Gastroesophageal sphincter (tissue), 4 donors: ENCODE measurements around the gene COMMD6. TPM values are rescaled to one million over a fixed set of nuclear protein-coding genes. Genes with fewer than 3 reads are reported as not detected.

Experiments used
- ATAC-seq: fragments of 150-250 bp; one replicate; pipeline ENCODE4 v1.9.1; 2016; ENCODE audit warnings: mild to moderate bottlenecking, moderate library complexity
- H3K27ac ChIP-seq, 4 donors: fragments of 200-600 bp; sonication (generic) in 3 of 4; 1 replicate in 3 of 4; 2 replicates in 1 of 4; pipeline ENCODE4 v1.5.1; 2016 to 2019
- H3K27me3 ChIP-seq: fragments of 200-600 bp; sonication (generic); one replicate; pipeline ENCODE4 v1.5.1; 2019
- H3K36me3 ChIP-seq, 2 donors: fragments of 200-600 bp; sonication (generic); one replicate each; pipeline ENCODE4 v1.5.1; 2019; ENCODE audit warnings: control low read depth in 1 of 2
- H3K4me1 ChIP-seq, 3 donors: fragments of 200-600 bp; sonication (generic); 1 replicate in 2 of 3; 2 replicates in 1 of 3; pipeline ENCODE4 v1.5.1; 2016 to 2019; ENCODE audit warnings: control low read depth in 2 of 3
- H3K4me3 ChIP-seq, 2 donors: fragments of 200-600 bp; sonication (generic); one replicate each; pipeline ENCODE4 v1.5.1; 2019; ENCODE audit warnings: mild to moderate bottlenecking in 1 of 2, moderate library complexity in 1 of 2
- H3K9me3 ChIP-seq, 3 donors: fragments of 200-600 bp; sonication (generic); one replicate each; pipeline ENCODE4 v1.5.1; 2017 to 2019; ENCODE audit warnings: control low read depth in 2 of 3
- EP300 ChIP-seq: sonication (generic); formaldehyde crosslinking; IDR thresholded peaks from one replicate; pipeline ENCODE4 v1.6.1; 2017; ENCODE audit warnings: antibody characterized with exemption, mild to moderate bottlenecking
- POLR2A ChIP-seq, 2 donors: fragments of 450-650 bp; IDR thresholded peaks; one replicate each; pipeline ENCODE4 v1.6.1; 2017; ENCODE audit warnings: antibody characterized with exemption in 2 of 2, mild to moderate bottlenecking in 2 of 2, moderate library complexity in 1 of 2
- POLR2AphosphoS5 ChIP-seq: sonication (generic); formaldehyde crosslinking; IDR thresholded peaks from one replicate; pipeline ENCODE4 v1.6.1; 2017; ENCODE audit warnings: antibody characterized with exemption
- WGBS, 2 donors: methylation state at CpG; one replicate each; pipeline ENCODE4 v1.1.5; 2018; ENCODE audit warnings: low coverage in 1 of 2; 5-methylcytosine and 5-hydroxymethylcytosine counted together
- total RNA-seq, 4 donors: library from RNA; depleted of rRNA; stranded (reverse); fragments of >200 nt; gene quantifications; one replicate each; pipeline ENCODE4 v1.1.0, GENCODE V29; 2016
- TF ChIP-seq, protein P1 (sequence below), 4 experiments: fragments of 200-600 bp in 2 of 4; fragments of 450-650 bp in 2 of 4; sonication (generic) in 1 of 4; IDR thresholded peaks; one replicate each; pipeline ENCODE4 v1.5.1; 2017 to 2019; ENCODE audit warnings: antibody characterized with exemption in 4 of 4, mild to moderate bottlenecking in 2 of 4, moderate library complexity in 2 of 4

The COMMD6 gene
- total RNA-seq: 100 to 1,000 TPM in 2 of 4 donors, 10 to 100 TPM in 2; 61.3 to 138 (median 107) TPM

DNA sequence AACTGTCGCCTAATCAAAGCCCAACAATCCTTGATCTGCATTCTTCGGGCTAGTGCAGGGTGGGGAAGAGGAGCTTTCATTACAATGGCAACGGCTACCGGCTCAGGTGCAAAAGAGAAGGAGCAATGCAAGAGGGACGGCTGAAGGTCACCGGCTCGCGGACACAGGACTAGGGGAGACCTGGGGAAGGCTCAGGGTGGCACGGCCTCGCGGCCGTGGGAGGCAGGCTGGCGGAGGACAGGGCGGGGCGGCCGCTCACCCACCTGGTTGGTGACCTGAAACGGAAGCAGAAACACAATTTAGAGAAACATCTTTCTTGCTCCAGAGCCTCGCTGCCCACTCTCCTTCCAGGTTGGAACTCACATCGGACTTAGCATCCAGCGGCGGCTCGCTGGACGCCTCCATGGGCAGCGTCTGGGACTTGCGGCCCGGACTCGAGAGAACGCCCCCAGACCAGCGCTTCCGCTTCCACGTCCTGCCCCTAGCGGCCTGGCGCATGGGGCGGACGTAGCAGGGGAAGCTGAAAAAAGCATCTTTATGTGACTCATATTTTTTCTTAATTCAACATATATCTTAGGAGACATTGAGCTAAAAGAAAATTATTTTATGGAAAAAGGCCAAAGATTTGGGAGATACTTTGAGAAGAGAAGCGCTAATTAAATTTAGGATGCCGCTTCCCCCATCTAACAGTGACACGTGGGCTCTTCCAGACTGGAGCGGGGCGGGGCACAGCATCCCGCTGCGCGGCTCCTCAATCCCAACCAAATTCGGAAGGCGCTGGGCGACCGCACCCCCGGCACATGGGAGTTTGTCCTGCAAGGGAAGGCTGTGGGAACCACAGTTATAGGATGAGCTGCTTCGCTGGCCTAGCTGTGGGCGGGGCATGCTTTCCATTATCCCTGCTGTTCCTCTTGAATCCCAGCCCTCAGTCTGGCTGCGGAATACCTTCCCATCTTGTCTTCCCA, at the start of gene COMMD6:
Gene COMMD6, minus strand, starts transcription at position 441 of the 965 bp plus-strand sequence. Its CDS starts 36 bp downstream, at position 405.
- peaks cover 0 to 26% of the 10 kb centered on the region in 2 donors for H3K36me3 ChIP-seq
- TF ChIP-seq, protein P1, sequence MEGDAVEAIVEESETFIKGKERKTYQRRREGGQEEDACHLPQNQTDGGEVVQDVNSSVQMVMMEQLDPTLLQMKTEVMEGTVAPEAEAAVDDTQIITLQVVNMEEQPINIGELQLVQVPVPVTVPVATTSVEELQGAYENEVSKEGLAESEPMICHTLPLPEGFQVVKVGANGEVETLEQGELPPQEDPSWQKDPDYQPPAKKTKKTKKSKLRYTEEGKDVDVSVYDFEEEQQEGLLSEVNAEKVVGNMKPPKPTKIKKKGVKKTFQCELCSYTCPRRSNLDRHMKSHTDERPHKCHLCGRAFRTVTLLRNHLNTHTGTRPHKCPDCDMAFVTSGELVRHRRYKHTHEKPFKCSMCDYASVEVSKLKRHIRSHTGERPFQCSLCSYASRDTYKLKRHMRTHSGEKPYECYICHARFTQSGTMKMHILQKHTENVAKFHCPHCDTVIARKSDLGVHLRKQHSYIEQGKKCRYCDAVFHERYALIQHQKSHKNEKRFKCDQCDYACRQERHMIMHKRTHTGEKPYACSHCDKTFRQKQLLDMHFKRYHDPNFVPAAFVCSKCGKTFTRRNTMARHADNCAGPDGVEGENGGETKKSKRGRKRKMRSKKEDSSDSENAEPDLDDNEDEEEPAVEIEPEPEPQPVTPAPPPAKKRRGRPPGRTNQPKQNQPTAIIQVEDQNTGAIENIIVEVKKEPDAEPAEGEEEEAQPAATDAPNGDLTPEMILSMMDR (IDR thresholded peaks at IDR 0.05): peak; percentile 49 to 84 (median 84)
- TF ChIP-seq POLR2AphosphoS5: peak; percentile 65
- TF ChIP-seq EP300: no peak
- peak; percentile 44 to 50 for TF ChIP-seq POLR2A (IDR thresholded peaks at IDR 0.05)
- peak; percentile 97 for ATAC-seq
- H3K4me1 ChIP-seq: peaks cover 6 to 36% (median 11%) of the 10 kb centered on the region in 3 donors
- 0 to 1% methylated on average over 20 to 35 of the region's 51 CpGs for WGBS, 2 donors
- peak within 1 kb of the TSS; percentile 63 to 89 for H3K4me3 ChIP-seq
- peak within 1 kb of the TSS; percentile 64 to 83 (median 82) for H3K27ac ChIP-seq
- no peaks in the 10 kb centered on the region for H3K27me3 ChIP-seq
- no peaks in the 10 kb centered on the region for H3K9me3 ChIP-seq

DNA sequence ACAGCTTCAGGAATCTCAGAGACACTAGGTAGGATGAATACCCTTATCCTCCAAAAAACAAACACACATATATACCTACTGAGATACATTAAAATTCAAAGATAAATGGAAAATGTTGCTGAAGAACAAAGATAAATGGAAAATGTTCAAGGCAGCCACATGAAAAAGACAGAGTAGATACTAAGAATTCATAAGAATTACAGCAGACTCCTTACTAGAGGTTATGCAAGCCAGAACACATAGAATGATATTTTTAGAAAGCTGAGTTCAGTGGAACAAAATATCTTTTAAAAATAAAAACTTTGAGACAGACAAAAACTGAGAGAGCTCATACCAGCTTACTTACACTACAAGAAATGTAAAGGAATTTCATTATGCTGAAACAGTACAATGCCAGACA, 47.5 kb upstream of the COMMD6 start:
- no peak overlapping the region for H3K4me3 ChIP-seq
- no peaks in the 10 kb centered on the region for H3K27me3 ChIP-seq
- ATAC-seq: no peak
- no peak for TF ChIP-seq POLR2A (IDR thresholded peaks at IDR 0.05)
- no peak for TF ChIP-seq EP300
- TF ChIP-seq, protein P1 (IDR thresholded peaks at IDR 0.05): no peak
- TF ChIP-seq POLR2AphosphoS5: no peak
- H3K4me1 ChIP-seq: no peaks in the 10 kb centered on the region
- H3K27ac ChIP-seq: no peak overlapping the region
- peaks cover 2 to 5% of the 10 kb centered on the region in 2 donors for H3K36me3 ChIP-seq
- peaks cover 0 to 7% (median 0%) of the 10 kb centered on the region in 3 donors for H3K9me3 ChIP-seq

DNA sequence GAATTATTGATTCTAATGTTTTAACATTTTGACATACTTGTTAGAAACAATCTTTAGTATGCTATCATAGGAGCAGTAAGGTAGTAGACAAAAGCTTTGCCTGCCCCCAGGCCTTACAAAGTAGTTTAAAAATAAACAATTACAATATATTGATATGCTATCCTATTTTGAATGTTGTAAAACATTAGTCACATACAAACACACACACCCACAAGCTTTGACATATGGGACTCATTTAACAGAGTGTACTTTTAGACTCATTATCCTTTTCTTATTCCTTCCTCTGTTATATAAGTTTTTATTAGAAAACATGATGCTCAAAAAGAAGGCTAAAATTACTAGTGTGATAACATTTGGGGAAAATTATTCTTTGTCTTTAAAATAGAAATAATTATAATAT, 45.5 kb upstream of the COMMD6 start:
- no peak for ATAC-seq
- no peak overlapping the region for H3K27ac ChIP-seq
- H3K4me1 ChIP-seq: no peaks in the 10 kb centered on the region
- TF ChIP-seq POLR2AphosphoS5 (no peak), POLR2A (IDR thresholded peaks at IDR 0.05) (no peak), EP300 (no peak)
- TF ChIP-seq, protein P1 (IDR thresholded peaks at IDR 0.05): no peak
- peaks cover 0 to 7% (median 0%) of the 10 kb centered on the region in 3 donors for H3K9me3 ChIP-seq
- peaks cover 0 to 2% of the 10 kb centered on the region in 2 donors for H3K36me3 ChIP-seq
- no peak overlapping the region for H3K4me3 ChIP-seq
- H3K27me3 ChIP-seq: no peaks in the 10 kb centered on the region

DNA sequence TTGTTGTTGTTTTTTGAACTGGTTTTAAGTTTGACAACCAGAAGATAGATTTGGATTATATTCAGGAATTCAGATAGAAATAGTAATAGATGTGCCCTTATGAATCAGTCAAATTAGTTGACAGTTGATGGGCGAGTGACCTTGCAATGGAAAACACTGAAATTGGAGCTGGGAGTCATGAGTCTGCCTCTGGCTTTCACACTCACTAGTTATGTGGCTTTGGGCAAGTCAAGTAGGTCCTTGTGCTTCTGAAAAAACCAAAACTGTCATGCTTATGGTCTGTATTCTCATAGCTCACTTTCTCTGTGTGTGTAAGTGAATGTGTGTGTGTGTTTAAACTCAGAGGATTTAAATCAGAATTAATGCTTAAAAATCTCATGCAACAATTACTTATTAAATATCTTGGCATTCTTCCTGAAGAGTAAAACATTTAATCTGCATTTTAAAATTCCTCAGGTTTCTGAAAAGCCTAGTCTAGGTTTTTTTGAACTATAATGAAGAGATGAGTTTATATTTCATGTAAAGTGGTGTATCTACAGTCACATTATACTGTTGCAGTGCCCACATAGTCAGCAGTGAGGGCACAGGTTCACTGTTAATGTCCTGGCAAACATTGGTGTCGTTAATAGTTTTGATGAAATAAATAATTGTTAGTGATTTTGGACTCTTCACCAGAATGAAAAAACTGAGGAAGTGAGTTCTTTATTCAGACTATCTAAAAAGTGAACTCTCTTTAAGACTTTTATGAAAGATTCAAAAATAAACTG, 44.4 kb upstream of the COMMD6 start:
- TF ChIP-seq, protein P1 (IDR thresholded peaks at IDR 0.05): no peak
- TF ChIP-seq EP300: no peak
- no peak for TF ChIP-seq POLR2A (IDR thresholded peaks at IDR 0.05)
- no peak for TF ChIP-seq POLR2AphosphoS5
- Histone ChIP-seq H3K36me3 (peaks cover 0 to 2% of the 10 kb centered on the region in 2 donors), H3K9me3 (peaks cover 0 to 7% (median 0%) of the 10 kb centered on the region in 3 donors), H3K4me3 (no peak overlapping the region), H3K27me3 (no peaks in the 10 kb centered on the region), H3K4me1 (no peaks in the 10 kb centered on the region), H3K27ac (no peak overlapping the region)
- 89 to 94% methylated on average over 2 of the region's 2 CpGs for WGBS, 2 donors
- ATAC-seq: no peak
